H1 (cell line): Measurements from ENCODE around the gene TPSG1.

Source experiments
- CBX8 ChIP-seq: fragments of 300-800, 300-1000 bp; sonication (generic); IDR thresholded peaks from 2 replicates; pipeline ENCODE4 v1.7.1; 2016; ENCODE audit warnings: low read depth, low read length, borderline replicate concordance
- EP300 ChIP-seq, 2 experiments: IDR thresholded peaks; 1 replicate in 1 of 2; 2 replicates in 1 of 2; pipeline ENCODE4 v1.6.1; 2011 to 2012; ENCODE audit warnings: low read depth in 2 of 2, low read length in 2 of 2, mild to moderate bottlenecking in 2 of 2, borderline replicate concordance in 1 of 2, inconsistent platforms in 1 of 2, moderate library complexity in 1 of 2
- JUND ChIP-seq: IDR thresholded peaks from 2 replicates; pipeline ENCODE4 v1.6.1; 2011; ENCODE audit warnings: mild to moderate bottlenecking, improper control_type of control experiment, low read length
- NRF1 ChIP-seq: IDR thresholded peaks from 2 replicates; pipeline ENCODE4 v1.6.1; 2011; ENCODE audit warnings: mild to moderate bottlenecking, low read depth, low read length, improper control_type of control experiment
- SIX5 ChIP-seq: IDR thresholded peaks from 2 replicates; pipeline ENCODE4 v1.6.1; 2011; ENCODE audit warnings: mild to moderate bottlenecking, low read depth, low read length
- TF ChIP-seq, protein P1 (sequence below), 3 experiments: IDR thresholded peaks; 1 replicate in 2 of 3; 2 replicates in 1 of 3; pipeline versions ENCODE4 v1.5.1 to v1.6.1; 2011; ENCODE audit warnings: low read length in 3 of 3, mild to moderate bottlenecking in 3 of 3, inconsistent platforms in 2 of 3, low read depth in 1 of 3, moderate library complexity in 1 of 3; ENCODE audit not compliant: insufficient read depth in 1 of 3; ENCODE audit errors: control extremely low read depth in 1 of 3

DNA sequence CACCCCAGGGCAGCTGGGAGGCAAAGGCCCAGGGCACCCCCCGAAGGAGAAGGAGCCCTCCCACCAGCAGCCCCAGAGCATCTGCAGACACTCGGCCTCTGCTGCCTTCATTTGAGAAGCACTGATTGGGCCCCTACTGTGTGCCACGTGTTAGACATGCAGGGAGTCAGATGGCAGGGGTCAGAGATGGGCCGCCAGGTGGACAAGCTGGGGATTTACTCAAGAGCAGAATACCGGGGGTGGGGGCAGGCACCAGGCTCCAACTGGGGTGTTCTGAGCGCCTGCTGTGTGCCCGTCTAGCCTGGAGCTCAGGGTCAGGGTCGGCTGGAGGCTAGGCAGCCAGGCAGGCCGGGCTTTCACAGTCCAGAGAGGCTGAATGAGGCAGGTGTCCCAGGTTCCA is 18.7 kb downstream of the TPSG1 start:
- no peak for TF ChIP-seq NRF1
- no peak for TF ChIP-seq CBX8
- no peak for TF ChIP-seq SIX5
- TF ChIP-seq, protein P1, sequence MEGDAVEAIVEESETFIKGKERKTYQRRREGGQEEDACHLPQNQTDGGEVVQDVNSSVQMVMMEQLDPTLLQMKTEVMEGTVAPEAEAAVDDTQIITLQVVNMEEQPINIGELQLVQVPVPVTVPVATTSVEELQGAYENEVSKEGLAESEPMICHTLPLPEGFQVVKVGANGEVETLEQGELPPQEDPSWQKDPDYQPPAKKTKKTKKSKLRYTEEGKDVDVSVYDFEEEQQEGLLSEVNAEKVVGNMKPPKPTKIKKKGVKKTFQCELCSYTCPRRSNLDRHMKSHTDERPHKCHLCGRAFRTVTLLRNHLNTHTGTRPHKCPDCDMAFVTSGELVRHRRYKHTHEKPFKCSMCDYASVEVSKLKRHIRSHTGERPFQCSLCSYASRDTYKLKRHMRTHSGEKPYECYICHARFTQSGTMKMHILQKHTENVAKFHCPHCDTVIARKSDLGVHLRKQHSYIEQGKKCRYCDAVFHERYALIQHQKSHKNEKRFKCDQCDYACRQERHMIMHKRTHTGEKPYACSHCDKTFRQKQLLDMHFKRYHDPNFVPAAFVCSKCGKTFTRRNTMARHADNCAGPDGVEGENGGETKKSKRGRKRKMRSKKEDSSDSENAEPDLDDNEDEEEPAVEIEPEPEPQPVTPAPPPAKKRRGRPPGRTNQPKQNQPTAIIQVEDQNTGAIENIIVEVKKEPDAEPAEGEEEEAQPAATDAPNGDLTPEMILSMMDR (IDR thresholded peaks at IDR 0.05; ENCODE audit: control extremely low read depth in 1 of 3, insufficient read depth in 1 of 3, low read depth in 1 of 3, low read length in 3 of 3) = peak in 2 of 3 experiments; percentile 7 to 27; a peak in 1 of 4 replicates
- TF ChIP-seq EP300 (IDR thresholded peaks at IDR 0.05; ENCODE audit: borderline replicate concordance in 1 of 2, low read depth in 2 of 2, low read length in 2 of 2) = no peak
- no peak for TF ChIP-seq JUND
